Large intestine (tissue), 3 donors: ENCODE measurements around the gene DYNLRB1. TPM values are rescaled to one million over a fixed set of nuclear protein-coding genes. Genes with fewer than 3 reads are reported as not detected.

Source experiments
- DNase-seq, 2 donors: peaks; one replicate each; pipeline versions ENCODE4 v3.0.0 to v3.0.0-alpha.2; 2013
- H3K27ac ChIP-seq: one replicate; pipeline ENCODE4 v1.5.1; 2013; ENCODE audit warnings: low read length
- H3K27me3 ChIP-seq: 2 replicates; pipeline ENCODE4 v1.6.1; 2013; ENCODE audit warnings: low read length; ENCODE audit not compliant: control insufficient read depth, insufficient read depth
- H3K36me3 ChIP-seq: 2 replicates; pipeline ENCODE4 v1.6.1; 2013; ENCODE audit warnings: low read length; ENCODE audit not compliant: control insufficient read depth, insufficient read depth
- H3K4me1 ChIP-seq: one replicate; pipeline ENCODE4 v1.6.1; 2013; ENCODE audit warnings: low read length; ENCODE audit not compliant: control insufficient read depth, insufficient read depth
- H3K4me3 ChIP-seq: one replicate; pipeline ENCODE4 v1.5.1; 2013; ENCODE audit warnings: low read length
- H3K9me3 ChIP-seq: one replicate; pipeline ENCODE4 v1.6.1; 2013; ENCODE audit warnings: mild to moderate bottlenecking, low read depth, low read length, moderate library complexity; ENCODE audit not compliant: control insufficient read depth
- WGBS: methylation state at CpG from one replicate; pipeline ENCODE4 v1.1.5; 2013; ENCODE audit warnings: low lambda C conversion rate; ENCODE audit not compliant: insufficient coverage; 5-methylcytosine and 5-hydroxymethylcytosine counted together
- polyA plus RNA-seq: library from polyadenylated mRNA; unstranded; fragments of 120-200 nt; gene quantifications from one replicate; pipeline ENCODE4 v1.2.1, GENCODE V29; 2013

DYNLRB1 gene
- polyA plus RNA-seq, 1 donor: 164 TPM

GRCh38 chr20:34586488-34587163 is 70.4 kb downstream of the DYNLRB1 start:
- Histone ChIP-seq H3K4me3 (no peak overlapping the region), H3K27ac (no peak overlapping the region), H3K9me3 (no peaks in the 10 kb centered on the region), H3K4me1 (peaks cover 2% of the 10 kb centered on the region), H3K36me3 (peaks cover 16% of the 10 kb centered on the region), H3K27me3 (no peaks in the 10 kb centered on the region)
- no peak for DNase-seq
- WGBS: 81% methylated on average over 3 of the region's 9 CpGs

Other genes starting within 250 kb of the DYNLRB1 start
- 161 TPM for gene AHCY, start 213.1 kb upstream of the DYNLRB1 start, polyA plus RNA-seq
- gene ITCH, start 153.1 kb upstream of the DYNLRB1 start, polyA plus RNA-seq: 33.3 TPM
- gene MAP1LC3A, start 42.3 kb downstream of the DYNLRB1 start, polyA plus RNA-seq: 40.9 TPM
- 25.3 TPM for gene PIGU, start 160.7 kb downstream of the DYNLRB1 start, polyA plus RNA-seq
- gene TP53INP2, start 187.9 kb downstream of the DYNLRB1 start, polyA plus RNA-seq: 11.2 TPM